22Rv1 (cell line): Measurements from ENCODE around the gene SF3B5.

Source experiments
- H3K27ac ChIP-seq: fragments of 450-650 bp; 2 replicates; pipeline ENCODE4 v1.5.1; 2017
- ZFX ChIP-seq: fragments of 450-650 bp; IDR thresholded peaks from 2 replicates; pipeline ENCODE4 v1.6.1; 2017; ENCODE audit warnings: antibody characterized with exemption, borderline replicate concordance
- TF ChIP-seq, protein P1 (sequence below): fragments of 450-650 bp; IDR thresholded peaks from 2 replicates; pipeline ENCODE4 v1.5.1; 2017; ENCODE audit warnings: mild to moderate bottlenecking

SF3B5 gene

DNA sequence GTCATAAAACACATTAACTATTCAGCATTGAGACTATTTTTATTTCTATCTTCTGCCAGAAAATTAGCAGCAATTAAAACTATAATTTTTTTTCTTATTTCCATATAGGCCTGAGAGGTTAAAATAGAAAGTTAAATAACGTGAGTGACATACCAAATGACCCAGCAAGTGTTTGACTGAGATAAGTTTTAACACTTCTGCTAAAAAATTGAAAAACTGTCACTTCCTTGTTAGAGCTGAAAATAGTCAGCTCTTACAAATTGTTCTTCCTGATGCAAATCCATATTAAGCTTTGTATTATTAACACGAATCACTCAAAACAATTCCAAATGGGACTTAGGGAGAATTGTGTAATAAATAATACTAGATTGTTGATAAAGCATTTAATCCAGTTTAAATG, 28.5 kb upstream of the SF3B5 start:
- TF ChIP-seq, protein P1, sequence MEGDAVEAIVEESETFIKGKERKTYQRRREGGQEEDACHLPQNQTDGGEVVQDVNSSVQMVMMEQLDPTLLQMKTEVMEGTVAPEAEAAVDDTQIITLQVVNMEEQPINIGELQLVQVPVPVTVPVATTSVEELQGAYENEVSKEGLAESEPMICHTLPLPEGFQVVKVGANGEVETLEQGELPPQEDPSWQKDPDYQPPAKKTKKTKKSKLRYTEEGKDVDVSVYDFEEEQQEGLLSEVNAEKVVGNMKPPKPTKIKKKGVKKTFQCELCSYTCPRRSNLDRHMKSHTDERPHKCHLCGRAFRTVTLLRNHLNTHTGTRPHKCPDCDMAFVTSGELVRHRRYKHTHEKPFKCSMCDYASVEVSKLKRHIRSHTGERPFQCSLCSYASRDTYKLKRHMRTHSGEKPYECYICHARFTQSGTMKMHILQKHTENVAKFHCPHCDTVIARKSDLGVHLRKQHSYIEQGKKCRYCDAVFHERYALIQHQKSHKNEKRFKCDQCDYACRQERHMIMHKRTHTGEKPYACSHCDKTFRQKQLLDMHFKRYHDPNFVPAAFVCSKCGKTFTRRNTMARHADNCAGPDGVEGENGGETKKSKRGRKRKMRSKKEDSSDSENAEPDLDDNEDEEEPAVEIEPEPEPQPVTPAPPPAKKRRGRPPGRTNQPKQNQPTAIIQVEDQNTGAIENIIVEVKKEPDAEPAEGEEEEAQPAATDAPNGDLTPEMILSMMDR = no peak
- no peak for TF ChIP-seq ZFX
- no peak overlapping the region for H3K27ac ChIP-seq

DNA sequence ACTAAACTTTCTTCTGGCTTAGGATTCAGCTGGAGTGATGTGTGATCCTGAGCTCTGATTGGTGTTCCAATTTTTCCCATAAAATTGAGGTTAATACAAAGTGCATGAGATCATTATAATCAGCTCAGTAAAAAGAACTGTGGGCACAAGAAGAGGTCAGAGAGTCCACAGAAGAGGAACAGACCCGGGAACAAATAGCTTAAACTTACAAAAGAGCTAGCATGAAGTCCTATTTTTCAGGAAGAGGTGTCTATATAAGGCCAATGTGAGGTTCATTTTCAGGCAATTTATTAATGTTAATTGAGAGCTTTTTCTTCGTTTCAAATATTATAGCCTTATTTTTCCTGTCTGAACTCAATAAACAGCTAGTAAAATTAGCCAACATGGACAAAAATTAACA, 28.0 kb upstream of the SF3B5 start:
- TF ChIP-seq, protein P1 = no peak
- TF ChIP-seq ZFX = no peak

DNA sequence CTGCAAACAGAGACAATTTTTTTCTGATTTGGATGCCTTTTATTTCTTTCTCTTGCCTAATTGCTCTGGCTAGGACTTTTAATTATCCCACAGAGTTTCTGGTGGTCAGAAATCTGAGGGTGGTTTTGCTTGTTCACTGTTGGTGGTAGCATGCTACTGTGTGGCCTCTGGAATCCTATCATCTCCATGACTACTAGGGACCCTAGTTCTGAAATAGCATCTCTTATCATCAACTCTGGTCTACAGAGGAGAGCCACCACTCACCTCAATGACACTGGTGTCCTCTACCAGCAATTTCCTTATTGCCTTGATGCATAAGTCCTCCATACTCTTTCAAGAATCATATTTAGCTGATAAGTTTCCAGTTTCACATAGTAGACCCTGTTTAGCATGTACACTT, 27.5 kb upstream of the SF3B5 start:
- no peak overlapping the region for H3K27ac ChIP-seq
- TF ChIP-seq, protein P1 = no peak
- no peak for TF ChIP-seq ZFX

More for the DNA sequence above, 28.0 kb upstream of the SF3B5 start:
- H3K27ac ChIP-seq = no peak overlapping the region

DNA sequence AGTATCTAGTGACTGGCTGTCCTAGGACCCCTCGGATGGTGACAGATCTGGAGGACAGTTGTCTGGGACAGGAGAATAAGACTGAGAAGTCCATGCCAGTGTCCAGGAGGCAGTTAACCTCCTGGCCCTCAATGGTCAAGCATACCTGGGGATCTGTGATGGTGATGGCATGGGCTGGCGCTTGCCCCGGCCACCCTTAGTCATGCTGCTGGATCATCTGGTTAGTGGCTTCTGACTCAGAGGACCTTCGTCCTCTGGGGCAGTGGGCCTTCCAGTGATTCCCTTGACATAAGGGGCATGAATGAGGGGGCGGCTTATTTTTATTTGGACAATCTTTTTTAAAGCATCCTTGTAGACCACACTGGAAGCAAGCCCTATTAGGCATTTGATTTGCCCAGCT, 24.0 kb upstream of the SF3B5 start:
- TF ChIP-seq ZFX = no peak
- TF ChIP-seq, protein P1 = no peak
- no peak overlapping the region for H3K27ac ChIP-seq

DNA sequence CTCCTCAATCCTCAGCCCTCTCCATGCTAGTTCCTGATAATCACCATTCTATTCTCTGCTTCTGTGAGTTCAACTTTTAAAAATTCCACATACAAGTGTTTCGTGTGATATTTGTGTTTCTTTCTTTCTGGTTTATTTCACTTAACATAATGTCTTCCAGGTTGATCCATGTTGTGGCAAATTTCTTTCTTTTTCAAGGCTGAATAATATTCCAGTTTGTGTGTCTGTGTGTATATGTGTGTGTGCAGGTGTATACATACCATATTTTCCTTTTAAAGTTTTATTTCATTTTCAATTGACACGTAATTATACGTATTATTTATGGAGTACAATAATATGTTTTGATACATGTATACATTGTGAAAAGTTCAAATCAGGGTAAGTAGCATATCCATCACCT, 19.8 kb upstream of the SF3B5 start:
- TF ChIP-seq, protein P1 = no peak
- no peak for TF ChIP-seq ZFX
- H3K27ac ChIP-seq = no peak overlapping the region

DNA sequence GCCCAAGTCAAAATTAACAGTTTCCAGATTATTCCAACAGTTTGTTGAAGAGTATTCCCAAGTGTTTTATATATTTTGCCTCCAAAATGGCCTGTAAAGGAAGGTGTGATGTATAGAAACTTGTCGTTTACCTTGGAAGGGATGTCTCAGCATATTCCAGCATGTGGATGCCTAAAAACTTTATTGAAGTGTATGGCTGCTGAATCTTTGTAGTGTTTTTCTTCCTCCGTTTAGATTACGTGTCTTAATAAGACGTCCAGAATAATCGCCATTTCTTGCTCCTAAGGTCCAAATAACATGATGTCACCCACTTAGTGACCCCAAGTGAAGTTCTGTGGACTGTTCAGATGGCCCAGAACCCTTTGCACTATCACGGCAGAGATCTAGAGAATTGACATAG, 18.0 kb upstream of the SF3B5 start:
- no peak for TF ChIP-seq ZFX
- TF ChIP-seq, protein P1 = no peak

DNA sequence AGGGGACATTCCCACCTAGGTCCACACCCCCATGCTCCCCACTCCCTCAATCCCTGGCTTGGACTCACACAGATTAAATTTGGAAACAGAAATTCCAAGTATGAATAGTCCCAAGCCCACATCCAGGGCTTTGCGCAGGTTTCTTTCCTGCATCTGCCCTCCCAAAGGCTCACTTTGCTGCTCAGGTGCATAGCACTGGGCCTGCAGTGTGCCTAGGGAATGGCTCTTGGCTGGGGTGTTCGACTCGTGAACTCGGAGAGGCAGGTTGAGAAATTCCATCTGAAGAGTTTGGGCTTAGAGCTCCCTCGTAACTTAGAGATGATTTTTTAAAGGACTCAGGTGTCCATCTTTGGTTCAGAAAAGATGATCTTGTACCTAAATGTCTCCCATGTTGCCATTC, 14.8 kb upstream of the SF3B5 start:
- H3K27ac ChIP-seq = no peak overlapping the region
- TF ChIP-seq, protein P1 = no peak
- no peak for TF ChIP-seq ZFX

More for the DNA sequence above, 18.0 kb upstream of the SF3B5 start:
- H3K27ac ChIP-seq = no peak overlapping the region
